ENCODE results near the gene PLAC8. TPM values are rescaled to one million over a fixed set of nuclear protein-coding genes. Genes with fewer than 3 reads are reported as not detected.
A peak's percentile ranks its signal among the peaks of the same experiment; 100 is the strongest.

PLAC8 gene
- total RNA-seq, 1 experiment from 2014 or later, result 1.6 TPM

GRCh38 chr4:83110223-83110945, 4.1 kb downstream of the PLAC8 start:
- peak overlapping the region; percentile 77 for H3K4me3 ChIP-seq (ENCODE audit: low read length)
- POLR2A ChIA-PET (ENCODE audit: unreplicated experiment), result interaction anchor here (0.6 to 0.7 kb wide), 2 partner anchors 15 to 97 kb away, joined by 3 to 26 read pairs; no protein-coding TSS in a partner anchor
- peaks cover 20% of the 10 kb centered on the region for H3K4me1 ChIP-seq (ENCODE audit: insufficient read depth, low read length)
- H3K36me3 ChIP-seq (ENCODE audit: low read depth, low read length), result no peaks in the 10 kb centered on the region
- peak; percentile 87 for ATAC-seq
- H3K79me2 ChIP-seq (ENCODE audit: low read length), result no peaks in the 10 kb centered on the region
- no peaks in the 10 kb centered on the region for H4K20me1 ChIP-seq (ENCODE audit: low read length)
- H3K9me3 ChIP-seq (ENCODE audit: low read length), result no peaks in the 10 kb centered on the region
- H3K27me3 ChIP-seq (ENCODE audit: low read length), result no peaks in the 10 kb centered on the region
- peak overlapping the region; percentile 94 for H2AFZ ChIP-seq (ENCODE audit: low read length)
- H3F3A ChIP-seq (ENCODE audit: low read length, unreplicated experiment), result peaks cover 4% of the 10 kb centered on the region
- peak overlapping the region; percentile 50 for H3K9ac ChIP-seq (ENCODE audit: low read length)
- BruUV-seq (replicated peaks), result TSS peak; percentile 62
- CTCF ChIA-PET, result interaction anchor here (0.6 to 1.0 kb wide), 4 partner anchors 9 to 171 kb away, joined by 3 read pairs; no protein-coding TSS in a partner anchor
- intact Hi-C loops (cut with micrococcal nuclease), result loop anchor here (1.0 to 5.0 kb wide), 2 partner anchors 38 to 145 kb away; no protein-coding TSS in a partner anchor
- H3K9me2 ChIP-seq (replicated peaks; ENCODE audit: low read length), result no peaks in the 10 kb centered on the region
- TF ChIP-seq EZH2phosphoT487 (IDR thresholded peaks at IDR 0.05; ENCODE audit: borderline replicate concordance, low read length), result no peak
- TF ChIP-seq CTCF (conservative IDR thresholded peaks at IDR 0.05; ENCODE audit: low read depth, low read length), result peak; percentile 77
- no peak for TF ChIP-seq EZH2 (IDR thresholded peaks at IDR 0.05; ENCODE audit: low read length, unreplicated experiment)
- H3K27ac ChIP-seq (ENCODE audit: low read length), result peak overlapping the region; percentile 30; the same call in 1 of the 2 replicates
- peak overlapping the region; percentile 93 for H3K4me2 ChIP-seq (ENCODE audit: low read length)
- peak; percentile 86 for DNase-seq

DNA sequence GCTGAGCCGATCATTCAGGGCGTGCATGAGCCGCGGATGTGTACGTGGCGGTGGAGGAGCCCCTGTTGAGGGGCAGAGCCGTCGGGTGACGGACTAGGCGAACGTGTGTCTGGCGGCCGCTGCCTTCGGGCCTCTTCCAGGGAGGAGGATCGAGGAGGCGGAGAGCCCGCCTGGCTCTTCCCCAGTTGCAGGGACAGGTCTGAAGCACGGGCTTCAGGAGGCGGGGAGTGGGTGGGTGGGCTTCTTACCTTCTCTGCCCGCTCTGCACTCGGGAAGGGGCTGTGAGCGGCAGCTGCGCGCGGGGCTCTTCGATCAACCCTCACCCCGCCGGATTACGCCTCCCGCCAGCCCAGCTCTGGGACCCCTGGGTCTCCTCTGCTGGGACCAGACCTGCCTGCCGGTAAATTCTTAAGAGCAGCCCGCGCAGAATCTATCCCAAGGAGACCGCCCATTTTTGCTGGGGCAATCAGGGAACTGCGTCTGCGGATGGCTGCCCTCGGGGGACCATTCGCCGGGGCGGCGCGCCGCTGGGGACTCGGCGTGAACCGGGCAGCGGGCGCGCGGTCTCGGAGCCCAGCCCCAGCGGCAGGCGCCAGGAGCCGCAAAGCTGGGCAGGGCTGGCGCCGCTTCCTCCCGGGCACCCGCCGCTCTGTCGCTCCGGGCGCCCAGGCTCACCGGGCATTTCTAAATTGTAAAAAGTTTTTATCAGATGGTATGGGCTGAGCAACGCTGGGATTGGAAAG, 4.9 kb downstream of the PLAC8 start:
- no peaks in the 10 kb centered on the region for H3K9me2 ChIP-seq (replicated peaks; ENCODE audit: low read length)
- peak overlapping the region; percentile 93 for H3K4me2 ChIP-seq (ENCODE audit: low read length)
- peaks cover under 1% of the 10 kb centered on the region for H3F3A ChIP-seq (ENCODE audit: low read length, unreplicated experiment)
- no peaks in the 10 kb centered on the region for H3K36me3 ChIP-seq (ENCODE audit: low read depth, low read length)
- H4K20me1 ChIP-seq (ENCODE audit: low read length), result no peaks in the 10 kb centered on the region
- DNase-seq, result peak; percentile 33
- intact Hi-C loops (cut with micrococcal nuclease), result loop anchor here (1.0 to 5.0 kb wide), 2 partner anchors 37 to 146 kb away; no protein-coding TSS in a partner anchor
- H3K9ac ChIP-seq (ENCODE audit: low read length), result peak overlapping the region; percentile 50
- TF ChIP-seq EZH2phosphoT487 (IDR thresholded peaks at IDR 0.05; ENCODE audit: borderline replicate concordance, low read length) (no peak), CTCF (conservative IDR thresholded peaks at IDR 0.05; ENCODE audit: low read depth, low read length) (no peak), EZH2 (IDR thresholded peaks at IDR 0.05; ENCODE audit: low read length, unreplicated experiment) (no peak)
- CTCF ChIA-PET, result interaction anchor here (0.6 to 1.0 kb wide), 5 partner anchors 8 to 172 kb away, joined by 3 read pairs; no protein-coding TSS in a partner anchor
- H2AFZ ChIP-seq (ENCODE audit: low read length), result peak overlapping the region; percentile 94
- H3K4me1 ChIP-seq (ENCODE audit: insufficient read depth, low read length), result peaks cover 12% of the 10 kb centered on the region
- H3K27me3 ChIP-seq (ENCODE audit: low read length), result no peaks in the 10 kb centered on the region
- ATAC-seq, result peak; percentile 68
- no TSS peak for BruUV-seq (replicated peaks)
- H3K27ac ChIP-seq (ENCODE audit: low read length), result peak overlapping the region; percentile 30; the same call in 1 of the 2 replicates
- no peaks in the 10 kb centered on the region for H3K9me3 ChIP-seq (ENCODE audit: low read length)
- H3K79me2 ChIP-seq (ENCODE audit: low read length), result no peaks in the 10 kb centered on the region
- H3K4me3 ChIP-seq (ENCODE audit: low read length), result peak overlapping the region; percentile 77
- POLR2A ChIA-PET (ENCODE audit: unreplicated experiment), result interaction anchor here (0.7 kb wide), 1 partner anchor 15 kb away, joined by 26 read pairs; no protein-coding TSS in a partner anchor
